Spleen (tissue), 11 donors: ENCODE results near the gene PRRT4. TPM values are rescaled to one million over a fixed set of nuclear protein-coding genes. Genes with fewer than 3 reads are reported as not detected.

Experiments
- DNase-seq: peaks from one replicate; pipeline ENCODE4 v3.0.0-alpha.2; 2020
- H3K27ac ChIP-seq, 8 donors: fragments of 200-600 bp; sonication (generic) in 7 of 8; 1 replicate in 4 of 8; 2 replicates in 4 of 8; pipeline versions ENCODE4 v1.5.0 to v1.8.0; 2016 to 2021; ENCODE audit warnings: inconsistent platforms in 4 of 8, mild to moderate bottlenecking in 4 of 8, moderate library complexity in 1 of 8
- H3K27me3 ChIP-seq, 7 donors: fragments of 200-600 bp; sonication (generic) in 6 of 7; replicated peaks in 1 of 7; 1 replicate in 4 of 7; 2 replicates in 3 of 7; pipeline versions ENCODE4 v1.5.0 to v1.8.0; 2016 to 2021; ENCODE audit warnings: inconsistent platforms in 3 of 7, mild to moderate bottlenecking in 1 of 7
- H3K36me3 ChIP-seq, 6 donors: fragments of 200-600 bp; sonication (generic) in 5 of 6; 1 replicate in 4 of 6; 2 replicates in 2 of 6; pipeline versions ENCODE4 v1.5.0 to v1.8.0; 2016 to 2021; ENCODE audit warnings: inconsistent platforms in 2 of 6
- H3K4me1 ChIP-seq, 6 donors: fragments of 200-600 bp; sonication (generic) in 5 of 6; 1 replicate in 3 of 6; 2 replicates in 3 of 6; pipeline versions ENCODE4 v1.5.0 to v1.8.0; 2016 to 2021; ENCODE audit warnings: inconsistent platforms in 3 of 6
- H3K4me3 ChIP-seq, 8 donors: fragments of 200-600 bp; sonication (generic) in 7 of 8; 1 replicate in 4 of 8; 2 replicates in 4 of 8; pipeline versions ENCODE4 v1.5.0 to v1.8.0; 2016 to 2021; ENCODE audit warnings: inconsistent platforms in 4 of 8, mild to moderate bottlenecking in 4 of 8, moderate library complexity in 2 of 8
- H3K9me3 ChIP-seq, 8 donors: fragments of 200-600 bp; sonication (generic) in 7 of 8; 1 replicate in 4 of 8; 2 replicates in 4 of 8; pipeline versions ENCODE4 v1.5.0 to v1.8.0; 2016 to 2021; ENCODE audit warnings: inconsistent platforms in 4 of 8
- CTCF ChIP-seq, 11 experiments: fragments of 200-600 bp in 7 of 11; fragments of 450-650 bp in 4 of 11; sonication (generic) in 4 of 11; IDR thresholded peaks in 8 of 11; conservative IDR thresholded peaks in 3 of 11; 1 replicate in 7 of 11; 2 replicates in 4 of 11; pipeline versions ENCODE4 v1.4.0 to v1.8.0; 2016 to 2021; ENCODE audit warnings: antibody characterized with exemption in 11 of 11, inconsistent platforms in 4 of 11, mild to moderate bottlenecking in 1 of 11
- POLR2A ChIP-seq, 3 donors: fragments of 450-650 bp; IDR thresholded peaks; one replicate each; pipeline ENCODE4 v1.5.1; 2017; ENCODE audit warnings: antibody characterized with exemption in 3 of 3, mild to moderate bottlenecking in 1 of 3
- POLR2AphosphoS5 ChIP-seq, 3 donors: sonication (generic); formaldehyde crosslinking; IDR thresholded peaks; one replicate each; pipeline ENCODE4 v1.5.1; 2017; ENCODE audit warnings: antibody characterized with exemption in 3 of 3
- WGBS, 5 donors: extraction: QIAGEN DNeasy Blood & Tissue Kit in 3 of 5; methylation state at CpG; one replicate each; pipeline versions ENCODE4 v1.1.5 to v1.1.7; 2013 to 2018; 5-methylcytosine and 5-hydroxymethylcytosine counted together
- intact Hi-C: fragments of 100-400 bp; cut with DNase I; formaldehyde crosslinking; loops from one replicate; pipeline ENCODE4 v1.15.0; 2023; ENCODE audit warnings: low total_unique reads
- polyA plus RNA-seq, 3 donors: library from polyadenylated mRNA; stranded (reverse); fragments of 200-250 nt; gene quantifications; one replicate each; pipeline ENCODE4 v1.2.1, GENCODE V29; 2013
- total RNA-seq, 7 donors: library from RNA; depleted of rRNA in 3 of 7; stranded (reverse); fragments of >200 nt in 3 of 7; fragmentation: NEBNext Ultra II Directional in 4 of 7; extraction: Animal tissue kit (Norgen Biotek cat#: 25700) in 4 of 7; gene quantifications; one replicate each; pipeline versions ENCODE4 v1.1.0 to v1.2.1, GENCODE V29; 2016 to 2021
- donor health status: healthy with polysubstance abuse.
- donor health status: DM: no; HTN: no; CAD: no; lungs with moderate emphysema.
- donor health status: DM: no; HTN: no; CAD: no.
- donor health status: Bipolar disorder and iron deficiency.
- donor health status: healthy.
- donor health status: DM: no; HTN: no; CAD: no.
- donor health status: DM: yes; HTN: yes; CAD: no.

The PRRT4 gene
- total and polyA plus RNA-seq, 10 donors: 0.14 to 5.4 (median 0.45) TPM; not detected in 1

- Histone ChIP-seq H3K4me1 (peaks cover 10 to 35% (median 30%) of the 10 kb centered on the region in 6 donors), H3K4me3 (peak within 1 kb of the TSS; percentile 70 to 90 (median 78)), H3K36me3 (peaks cover 0 to 18% (median 8%) of the 10 kb centered on the region in 6 donors), H3K27ac (peak within 1 kb of the TSS; percentile 74 to 89 (median 80)), H3K27me3 (peaks cover 0 to 8% (median 0%) of the 10 kb centered on the region in 7 donors), H3K9me3 (no peaks in the 10 kb centered on the region)
- peak; percentile 91 to 94 (median 92) for TF ChIP-seq POLR2AphosphoS5 (IDR thresholded peaks at IDR 0.05)
- peak in 4 of 11 experiments; percentile 3 to 24 (median 12) for TF ChIP-seq CTCF (IDR thresholded peaks at IDR 0.05 in 8 of 11, conservative IDR thresholded peaks at IDR 0.05 in 3 of 11)
- peak in 1 of 3 donors; percentile 8 for TF ChIP-seq POLR2A (IDR thresholded peaks at IDR 0.05)
- intact Hi-C loops: no loop called here
- 12 to 14% (median 13%) methylated on average over 49 of the region's 49 CpGs for WGBS, 5 donors
- peak; percentile 94 for DNase-seq
Measured at GRCh38 chr7:128343554-128344430, 17.7 kb downstream of the PRRT4 start, which contains the start of gene RBM28. RBM28 (minus strand) TSS chr7:128343908; CDS start chr7:128343793, 115 bp downstream.

- Histone ChIP-seq H3K27ac (no peak overlapping the region), H3K36me3 (peaks cover 0 to 39% (median 29%) of the 10 kb centered on the region in 6 donors), H3K9me3 (no peaks in the 10 kb centered on the region), H3K27me3 (no peaks in the 10 kb centered on the region), H3K4me1 (peaks cover 10 to 35% (median 30%) of the 10 kb centered on the region in 6 donors), H3K4me3 (no peak overlapping the region)
- WGBS, 5 donors: 84 to 92% (median 90%) methylated on average over 6 of the region's 6 CpGs
- no peak for DNase-seq
- TF ChIP-seq CTCF (IDR thresholded peaks at IDR 0.05 in 8 of 11, conservative IDR thresholded peaks at IDR 0.05 in 3 of 11): no peak
- no peak for TF ChIP-seq POLR2A (IDR thresholded peaks at IDR 0.05)
- TF ChIP-seq POLR2AphosphoS5 (IDR thresholded peaks at IDR 0.05): no peak
- intact Hi-C loops: no loop called here
Measured at GRCh38 chr7:128341733-128342132, 19.8 kb downstream of the PRRT4 start.

- Histone ChIP-seq H3K36me3 (peaks cover 0 to 99% (median 84%) of the 10 kb centered on the region in 6 donors), H3K27ac (no peak overlapping the region), H3K27me3 (no peaks in the 10 kb centered on the region), H3K4me3 (no peak overlapping the region), H3K4me1 (peaks cover 0 to under 1% (median under 1%) of the 10 kb centered on the region in 6 donors), H3K9me3 (no peaks in the 10 kb centered on the region)
- 90 to 96% (median 92%) methylated on average over 3 of the region's 3 CpGs for WGBS, 5 donors
- intact Hi-C loops: no loop called here
- DNase-seq: no peak
- no peak for TF ChIP-seq CTCF (IDR thresholded peaks at IDR 0.05 in 8 of 11, conservative IDR thresholded peaks at IDR 0.05 in 3 of 11)
- TF ChIP-seq POLR2A (IDR thresholded peaks at IDR 0.05): no peak
- no peak for TF ChIP-seq POLR2AphosphoS5 (IDR thresholded peaks at IDR 0.05)
Measured at GRCh38 chr7:128335730-128336129, 25.8 kb downstream of the PRRT4 start.

DNA sequence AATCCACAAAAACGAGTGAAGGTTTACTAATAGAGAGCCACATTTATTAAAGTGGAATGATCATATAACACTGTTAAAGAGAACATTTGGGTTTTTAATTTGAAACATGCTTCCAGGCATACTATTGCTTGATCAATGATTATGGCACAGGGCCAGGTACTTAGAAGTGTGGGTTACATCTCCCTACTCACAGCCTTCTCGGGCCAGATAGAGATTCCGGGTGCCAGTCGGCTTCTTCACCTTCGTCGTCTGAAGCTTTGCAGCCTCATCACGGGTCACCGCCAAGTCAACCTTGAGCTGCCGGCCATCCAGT, 37.2 kb downstream of the PRRT4 start:
- H3K27ac ChIP-seq: no peak overlapping the region
- H3K27me3 ChIP-seq: no peaks in the 10 kb centered on the region
- intact Hi-C loops: no loop called here
- TF ChIP-seq POLR2A (IDR thresholded peaks at IDR 0.05): no peak
- no peak for TF ChIP-seq POLR2AphosphoS5 (IDR thresholded peaks at IDR 0.05)
- no peak for TF ChIP-seq CTCF (IDR thresholded peaks at IDR 0.05 in 8 of 11, conservative IDR thresholded peaks at IDR 0.05 in 3 of 11)
- DNase-seq: no peak
- 93 to 95% (median 95%) methylated on average over 9 of the region's 9 CpGs for WGBS, 5 donors
- no peak overlapping the region for H3K4me3 ChIP-seq
- H3K9me3 ChIP-seq: no peaks in the 10 kb centered on the region
- peaks cover 11 to 98% (median 90%) of the 10 kb centered on the region in 6 donors for H3K36me3 ChIP-seq
- H3K4me1 ChIP-seq: peaks cover under 1 to 31% (median 19%) of the 10 kb centered on the region in 6 donors
